Natural killer cell (primary cell): ENCODE measurements around the gene LACTBL1. TPM values are rescaled to one million over a fixed set of nuclear protein-coding genes. Genes with fewer than 3 reads are reported as not detected.

ENCODE experiments used
- ATAC-seq, 3 donors: fragments of 150-1000 bp in 2 of 3; fragments of 200-7000 bp in 1 of 3; cut with Tn5 transposase; 1 replicate in 1 of 3; 2 replicates in 2 of 3; pipeline ENCODE4 v1.10.0; 2021; ENCODE audit warnings: mild to moderate bottlenecking in 2 of 3, moderate library complexity in 2 of 3
- DNase-seq, 2 donors: peaks; one replicate each; pipeline versions ENCODE4 v3.0.0 to v3.0.0-alpha.2; 2013 to 2021; ENCODE audit warnings: mixed read lengths in 1 of 2
- H3K27ac ChIP-seq: one replicate; pipeline ENCODE4 v1.5.1; 2013; ENCODE audit warnings: mild to moderate bottlenecking, low read length
- H3K27me3 ChIP-seq: one replicate; pipeline ENCODE4 v1.6.1; 2013; ENCODE audit warnings: low read length; ENCODE audit not compliant: control insufficient read depth, insufficient read depth
- H3K36me3 ChIP-seq: one replicate; pipeline ENCODE4 v1.6.1; 2013; ENCODE audit warnings: low read length; ENCODE audit not compliant: control insufficient read depth, insufficient read depth
- H3K4me1 ChIP-seq: one replicate; pipeline ENCODE4 v1.6.1; 2013; ENCODE audit warnings: low read length; ENCODE audit not compliant: control insufficient read depth, insufficient read depth
- H3K4me3 ChIP-seq: one replicate; pipeline ENCODE4 v1.5.1; 2013; ENCODE audit warnings: low read length
- H3K9me3 ChIP-seq: one replicate; pipeline ENCODE4 v1.6.1; 2013; ENCODE audit warnings: low read length; ENCODE audit not compliant: control insufficient read depth, insufficient read depth
- H3K27ac Mint-ChIP-seq, 2 donors: one replicate each; pipeline ENCODE4 v1.8.0; 2022; ENCODE audit warnings: mild to moderate bottlenecking in 2 of 2, mixed read lengths in 2 of 2, moderate library complexity in 1 of 2
- H3K27me3 Mint-ChIP-seq, 2 donors: one replicate each; pipeline ENCODE4 v1.8.0; 2022; ENCODE audit warnings: low read depth in 2 of 2, mixed read lengths in 2 of 2
- H3K36me3 Mint-ChIP-seq: one replicate; pipeline ENCODE4 v1.8.0; 2022; ENCODE audit warnings: mixed read lengths
- H3K4me1 Mint-ChIP-seq, 2 donors: one replicate each; pipeline ENCODE4 v1.8.0; 2022; ENCODE audit warnings: mixed read lengths in 2 of 2
- H3K4me3 Mint-ChIP-seq: one replicate; pipeline ENCODE4 v1.8.0; 2022; ENCODE audit warnings: mild to moderate bottlenecking, moderate library complexity, mixed read lengths
- H3K9me3 Mint-ChIP-seq, 2 donors: one replicate each; pipeline ENCODE4 v1.8.0; 2022; ENCODE audit warnings: mixed read lengths in 2 of 2
- WGBS: methylation state at CpG from one replicate; pipeline ENCODE4 v1.1.7; 2013; ENCODE audit warnings: missing lambda C conversion rate; ENCODE audit not compliant: insufficient coverage; 5-methylcytosine and 5-hydroxymethylcytosine counted together
- intact Hi-C: fragments of 100-400 bp; cut with micrococcal nuclease; formaldehyde crosslinking; loops from one replicate; pipeline ENCODE4 v1.14.2; 2022
- total RNA-seq, 4 donors: library from RNA; stranded (reverse); fragments of 120-200 nt in 1 of 4; gene quantifications; one replicate each; pipeline versions ENCODE4 v1.2.3 to v1.2.4, GENCODE V29; 2013 to 2022
- TF ChIP-seq, protein P1 (sequence below): fragments of 200-600 bp; IDR thresholded peaks from one replicate; pipeline ENCODE4 v1.8.0; 2022; ENCODE audit warnings: antibody characterized with exemption

The LACTBL1 gene
- total RNA-seq, 3 donors from 2014 or later (not counting 1 experiment from before 2014, with no cell fraction given): not detected

- intact Hi-C loops: no loop called here
- Histone ChIP-seq H3K36me3 (no peaks in the 10 kb centered on the region), H3K4me3 (no peak overlapping the region), H3K9me3 (no peaks in the 10 kb centered on the region), H3K27me3 (no peaks in the 10 kb centered on the region), H3K4me1 (no peaks in the 10 kb centered on the region), H3K27ac (no peak overlapping the region)
- DNase-seq (no peak), ATAC-seq (no peak)
- Mint-ChIP-seq H3K4me1 (no peaks in the 10 kb centered on the region), H3K4me3 (no peak overlapping the region), H3K27ac (no peak overlapping the region), H3K27me3 (peaks cover 8 to 9% of the 10 kb centered on the region in 2 donors), H3K36me3 (no peaks in the 10 kb centered on the region), H3K9me3 (no peaks in the 10 kb centered on the region)
- WGBS: 74% methylated on average over 8 of the region's 8 CpGs
- TF ChIP-seq, protein P1, sequence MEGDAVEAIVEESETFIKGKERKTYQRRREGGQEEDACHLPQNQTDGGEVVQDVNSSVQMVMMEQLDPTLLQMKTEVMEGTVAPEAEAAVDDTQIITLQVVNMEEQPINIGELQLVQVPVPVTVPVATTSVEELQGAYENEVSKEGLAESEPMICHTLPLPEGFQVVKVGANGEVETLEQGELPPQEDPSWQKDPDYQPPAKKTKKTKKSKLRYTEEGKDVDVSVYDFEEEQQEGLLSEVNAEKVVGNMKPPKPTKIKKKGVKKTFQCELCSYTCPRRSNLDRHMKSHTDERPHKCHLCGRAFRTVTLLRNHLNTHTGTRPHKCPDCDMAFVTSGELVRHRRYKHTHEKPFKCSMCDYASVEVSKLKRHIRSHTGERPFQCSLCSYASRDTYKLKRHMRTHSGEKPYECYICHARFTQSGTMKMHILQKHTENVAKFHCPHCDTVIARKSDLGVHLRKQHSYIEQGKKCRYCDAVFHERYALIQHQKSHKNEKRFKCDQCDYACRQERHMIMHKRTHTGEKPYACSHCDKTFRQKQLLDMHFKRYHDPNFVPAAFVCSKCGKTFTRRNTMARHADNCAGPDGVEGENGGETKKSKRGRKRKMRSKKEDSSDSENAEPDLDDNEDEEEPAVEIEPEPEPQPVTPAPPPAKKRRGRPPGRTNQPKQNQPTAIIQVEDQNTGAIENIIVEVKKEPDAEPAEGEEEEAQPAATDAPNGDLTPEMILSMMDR: no peak
Observed at GRCh38 chr1:22919341-22920025, 53.2 kb downstream of the LACTBL1 start.

- H3K27me3 ChIP-seq: no peaks in the 10 kb centered on the region
- Mint-ChIP-seq H3K4me1 (no peaks in the 10 kb centered on the region), H3K4me3 (no peak overlapping the region), H3K9me3 (no peaks in the 10 kb centered on the region), H3K36me3 (no peaks in the 10 kb centered on the region), H3K27ac (no peak overlapping the region), H3K27me3 (peaks cover 6 to 9% of the 10 kb centered on the region in 2 donors)
- 90% methylated on average over 4 of the region's 4 CpGs for WGBS
- TF ChIP-seq, protein P1: no peak
- no peaks in the 10 kb centered on the region for H3K36me3 ChIP-seq
- H3K27ac ChIP-seq: no peak overlapping the region
- no peak for ATAC-seq
- H3K4me1 ChIP-seq: no peaks in the 10 kb centered on the region
- intact Hi-C loops: no loop called here
- no peak for DNase-seq
- no peaks in the 10 kb centered on the region for H3K9me3 ChIP-seq
- H3K4me3 ChIP-seq: no peak overlapping the region
Observed at GRCh38 chr1:22918644-22919043, 54.0 kb downstream of the LACTBL1 start.

GRCh38 chr1:22917989-22918388, 54.7 kb downstream of the LACTBL1 start:
- Mint-ChIP-seq H3K36me3 (no peaks in the 10 kb centered on the region), H3K27me3 (peaks cover 6 to 9% of the 10 kb centered on the region in 2 donors), H3K27ac (no peak overlapping the region), H3K4me3 (no peak overlapping the region), H3K4me1 (no peaks in the 10 kb centered on the region), H3K9me3 (no peaks in the 10 kb centered on the region)
- DNase-seq: no peak
- intact Hi-C loops: no loop called here
- Histone ChIP-seq H3K36me3 (no peaks in the 10 kb centered on the region), H3K27ac (no peak overlapping the region), H3K27me3 (no peaks in the 10 kb centered on the region), H3K9me3 (no peaks in the 10 kb centered on the region), H3K4me3 (no peak overlapping the region), H3K4me1 (no peaks in the 10 kb centered on the region)
- TF ChIP-seq, protein P1: no peak
- 80% methylated on average over 5 of the region's 5 CpGs for WGBS
- ATAC-seq: no peak

- H3K9me3 Mint-ChIP-seq: no peaks in the 10 kb centered on the region
- no peak overlapping the region for H3K27ac Mint-ChIP-seq
- ATAC-seq (no peak), DNase-seq (no peak)
- H3K4me3 Mint-ChIP-seq: no peak overlapping the region
- Histone ChIP-seq H3K4me3 (no peak overlapping the region), H3K27me3 (no peaks in the 10 kb centered on the region), H3K4me1 (no peaks in the 10 kb centered on the region), H3K27ac (no peak overlapping the region), H3K9me3 (no peaks in the 10 kb centered on the region), H3K36me3 (no peaks in the 10 kb centered on the region)
- peaks cover 6 to 9% of the 10 kb centered on the region in 2 donors for H3K27me3 Mint-ChIP-seq
- H3K36me3 Mint-ChIP-seq: no peaks in the 10 kb centered on the region
- H3K4me1 Mint-ChIP-seq: no peaks in the 10 kb centered on the region
- intact Hi-C loops: no loop called here
- 72% methylated on average over 12 of the region's 12 CpGs for WGBS
- TF ChIP-seq, protein P1: no peak
Observed at GRCh38 chr1:22916471-22916820, 56.2 kb downstream of the LACTBL1 start.
